ENCODE data around the gene MFNG.

GRCh38 chr22:37518509-37519267 is 32.5 kb upstream of the MFNG start:
- TF ChIP-seq CTCF (IDR thresholded peaks at IDR 0.05) (no peak), POLR2A (IDR thresholded peaks at IDR 0.05) (no peak)

Measured in prostate gland (tissue), 2 donors.